ENCODE measurements around the gene F5. TPM values are rescaled to one million over a fixed set of nuclear protein-coding genes. Genes with fewer than 3 reads are reported as not detected.

The F5 gene
- total and polyA plus RNA-seq, 2 of the 13 experiments (the other 11 are each of a cell fraction or from before 2014, with no cell fraction given) = 38.3 to 64.0 TPM

- TF ChIP-seq ZFP1 (CRISPR knock-in tag; IDR thresholded peaks at IDR 0.05) = no peak
- TF ChIP-seq ZNF292 (CRISPR knock-in tag; IDR thresholded peaks at IDR 0.05; ENCODE audit: borderline replicate concordance, low read depth) = no peak
- no peak for TF ChIP-seq ZBTB20 (CRISPR knock-in tag; IDR thresholded peaks at IDR 0.05; ENCODE audit: borderline replicate concordance, low read depth)
- no peak for TF ChIP-seq ZBTB3 (CRISPR knock-in tag; IDR thresholded peaks at IDR 0.05; ENCODE audit: borderline replicate concordance, low read depth)
- no peak for TF ChIP-seq E2F5 (CRISPR knock-in tag; conservative IDR thresholded peaks at IDR 0.05)
- TF ChIP-seq ZBTB42 (CRISPR knock-in tag; IDR thresholded peaks at IDR 0.05) = no peak
- no peak for TF ChIP-seq SSRP1 (CRISPR knock-in tag; IDR thresholded peaks at IDR 0.05)
- TF ChIP-seq EP300 (IDR thresholded peaks at IDR 0.05; ENCODE audit: low read depth in 2 of 2, low read length in 2 of 2) = peak in 1 of 2 experiments; percentile 68; a peak in 1 of 4 replicates
- TF ChIP-seq EP300 (CRISPR knock-in tag; IDR thresholded peaks at IDR 0.05; ENCODE audit: borderline replicate concordance) = no peak
- TF ChIP-seq BRF2 (CRISPR knock-in tag; IDR thresholded peaks at IDR 0.05) = no peak
- no peak for TF ChIP-seq ZFP37 (CRISPR knock-in tag; IDR thresholded peaks at IDR 0.05; ENCODE audit: borderline replicate concordance)
- TF ChIP-seq PHF8 (CRISPR knock-in tag; IDR thresholded peaks at IDR 0.05) = no peak
- no peak for TF ChIP-seq SALL2 (CRISPR knock-in tag; IDR thresholded peaks at IDR 0.05)
- no peak for TF ChIP-seq MAFG (CRISPR knock-in tag; IDR thresholded peaks at IDR 0.05)
- TF ChIP-seq ZNF770 (CRISPR knock-in tag; IDR thresholded peaks at IDR 0.05) = no peak
- TF ChIP-seq HMGXB3 (CRISPR knock-in tag; IDR thresholded peaks at IDR 0.05; ENCODE audit: borderline replicate concordance) = no peak
- peak; percentile 56; the same call in 1 of the 2 replicates for TF ChIP-seq ARID3A (IDR thresholded peaks at IDR 0.05; ENCODE audit: low read depth, low read length)
- TF ChIP-seq ZSCAN25 (CRISPR knock-in tag; IDR thresholded peaks at IDR 0.05) = no peak
- no peak for TF ChIP-seq SUZ12 (IDR thresholded peaks at IDR 0.05; ENCODE audit: low read depth, low read length)
These were observed 20.7 kb downstream of the F5 start (continued) for GRCh38 chr1:169565335-169566271.

Data from HepG2 (cell line).